ENCODE results near the gene DGKZ. TPM values are rescaled to one million over a fixed set of nuclear protein-coding genes. Genes with fewer than 3 reads are reported as not detected.

DGKZ gene
- total and polyA plus RNA-seq, 10 of the 15 experiments (the other 5 are each of a cell fraction or from before 2014, with no cell fraction given): 0.50 to 78.4 (median 39.5) TPM

- peak; percentile 67 to 90; a peak in 3 of 4 replicates for TF ChIP-seq BHLHE40 (IDR thresholded peaks at IDR 0.05; ENCODE audit: borderline replicate concordance in 1 of 2, low read depth in 2 of 2, low read length in 1 of 2)
- TF ChIP-seq ATF2 (IDR thresholded peaks at IDR 0.05; ENCODE audit: low read length): no peak
- TF ChIP-seq ZZZ3 (IDR thresholded peaks at IDR 0.05; ENCODE audit: control insufficient read depth, insufficient read length, low read depth): no peak
- no peak for TF ChIP-seq ZNF622 (IDR thresholded peaks at IDR 0.05)
- TF ChIP-seq IKZF1 (conservative IDR thresholded peaks at IDR 0.05): peak; percentile 62
- no peak for TF ChIP-seq ZNF24 (IDR thresholded peaks at IDR 0.05)
- no peak for TF ChIP-seq BCL11A (IDR thresholded peaks at IDR 0.05; ENCODE audit: low read depth, low read length)
- TF ChIP-seq ZNF217 (IDR thresholded peaks at IDR 0.05): no peak
- peak; percentile 13 for TF ChIP-seq HDAC6 (IDR thresholded peaks at IDR 0.05; ENCODE audit: unreplicated experiment)
- no peak for TF ChIP-seq TBL1XR1 (IDR thresholded peaks at IDR 0.05; ENCODE audit: low read depth, low read length)
- TF ChIP-seq TCF12 (IDR thresholded peaks at IDR 0.05; ENCODE audit: low read depth, low read length): no peak
- TF ChIP-seq MTA3 (IDR thresholded peaks at IDR 0.05; ENCODE audit: borderline replicate concordance, low read length): no peak
- no peak for TF ChIP-seq RUNX3 (IDR thresholded peaks at IDR 0.05; ENCODE audit: low read length)
- TF ChIP-seq NBN (IDR thresholded peaks at IDR 0.05): no peak
- no peak for TF ChIP-seq SP1 (IDR thresholded peaks at IDR 0.05; ENCODE audit: low read depth, low read length)
- TF ChIP-seq CEBPB (IDR thresholded peaks at IDR 0.05; ENCODE audit: borderline replicate concordance in 1 of 2, low read depth in 2 of 2, low read length in 2 of 2): no peak
- TF ChIP-seq ZNF592 (IDR thresholded peaks at IDR 0.05): no peak
- TF ChIP-seq, protein P1, sequence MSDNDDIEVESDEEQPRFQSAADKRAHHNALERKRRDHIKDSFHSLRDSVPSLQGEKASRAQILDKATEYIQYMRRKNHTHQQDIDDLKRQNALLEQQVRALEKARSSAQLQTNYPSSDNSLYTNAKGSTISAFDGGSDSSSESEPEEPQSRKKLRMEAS (IDR thresholded peaks at IDR 0.05; ENCODE audit: low read depth, low read length): 0 out of 2 replicates have a peak, but pooled peaks have one; percentile 19
- peak; percentile 81; the same call in 1 of the 2 replicates for TF ChIP-seq SMARCA5 (IDR thresholded peaks at IDR 0.05)
- TF ChIP-seq CREB1 (IDR thresholded peaks at IDR 0.05; ENCODE audit: low read depth): no peak
- TF ChIP-seq GATAD2B (conservative IDR thresholded peaks at IDR 0.05; ENCODE audit: low read depth): peak; percentile 82
- TF ChIP-seq CREM (IDR thresholded peaks at IDR 0.05; ENCODE audit: low read depth): no peak
- no peak for TF ChIP-seq RBBP5 (conservative IDR thresholded peaks at IDR 0.05)
- no peak for TF ChIP-seq SREBF2 (IDR thresholded peaks at IDR 0.05; ENCODE audit: low read length)
- no peak for TF ChIP-seq NFYB (IDR thresholded peaks at IDR 0.05; ENCODE audit: insufficient read depth, low read depth, low read length)
- TF ChIP-seq ATF7 (IDR thresholded peaks at IDR 0.05; ENCODE audit: low read depth): no peak
Observed at GRCh38 chr11:46389450-46390330, 42.4 kb downstream of the DGKZ start (continued).

Data from GM12878 (cell line).